Measurements from ENCODE around the gene ASCL5. TPM values are rescaled to one million over a fixed set of nuclear protein-coding genes. Genes with fewer than 3 reads are reported as not detected.

ASCL5 gene
- polyA plus RNA-seq, 3 donors = not detected

DNA sequence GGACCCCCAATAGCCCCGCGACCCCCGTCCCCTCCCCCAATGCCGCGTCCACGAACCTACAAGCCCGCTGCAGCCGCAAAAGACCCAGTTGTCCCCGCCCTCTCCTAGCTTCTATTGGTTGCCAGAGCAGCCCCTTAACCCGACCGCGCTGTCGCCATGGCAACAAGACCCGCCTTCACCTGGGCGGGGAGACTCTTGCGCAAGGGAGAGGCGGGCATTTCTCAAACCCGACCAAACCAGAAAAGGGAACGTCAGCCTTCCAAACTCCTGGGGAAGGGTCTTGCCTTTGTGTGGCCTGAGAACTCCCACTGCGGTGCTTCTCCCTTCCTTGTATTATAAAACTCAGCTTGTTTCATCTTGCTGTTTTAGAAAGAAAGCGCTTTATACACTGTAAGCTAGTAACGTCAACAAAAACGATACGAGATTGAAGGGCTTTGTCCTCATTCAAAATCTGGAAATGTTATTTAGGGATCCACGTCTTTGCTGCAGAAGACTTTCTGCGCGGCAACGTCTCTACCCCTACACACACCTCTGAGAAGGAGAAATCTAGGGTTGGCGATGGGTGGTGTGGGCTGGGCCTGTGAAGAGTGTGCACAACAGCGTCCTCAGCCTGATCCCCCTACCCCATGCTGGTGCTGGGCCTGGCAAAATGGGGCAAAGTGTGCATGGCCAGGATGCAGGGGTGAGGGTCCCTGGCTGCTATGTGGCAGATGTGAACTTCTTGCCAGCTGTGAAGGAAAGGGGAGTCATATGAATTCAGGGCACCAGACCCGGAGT is 27.6 kb upstream of the ASCL5 start, which contains the start of gene TMEM9:
TMEM9 (minus strand) TSS at position 86 of the 777 bp plus-strand sequence. CDS start 551 bp downstream, outside the sequence.
- Histone ChIP-seq H3K4me3 (replicated peaks in 1 of 3; ENCODE audit: low read depth in 2 of 3, low read length in 3 of 3) (peak within 1 kb of the TSS; percentile 54 to 86 (median 71)), H3K79me2 (ENCODE audit: insufficient read depth, low read length) (peaks cover 3% of the 10 kb centered on the region), H3K9ac (ENCODE audit: insufficient read depth, low read length, poor library complexity, severe bottlenecking) (peak within 1 kb of the TSS; percentile 62), H3K36me3 (replicated peaks in 1 of 2; ENCODE audit: control insufficient read depth in 1 of 2, insufficient read depth in 2 of 2, low read length in 2 of 2) (peaks cover 13 to 25% of the 10 kb centered on the region in 2 donors), H3K4me1 (ENCODE audit: control insufficient read depth in 1 of 2, insufficient read depth in 2 of 2, low read length in 2 of 2) (peaks cover 14 to 17% of the 10 kb centered on the region in 2 donors), H4K20me1 (ENCODE audit: insufficient read depth, low read length) (no peaks in the 10 kb centered on the region), H3K27ac (ENCODE audit: low read depth in 1 of 2, low read length in 2 of 2) (peak within 1 kb of the TSS; percentile 31 to 66), H3K9me3 (replicated peaks in 1 of 2; ENCODE audit: control insufficient read depth in 1 of 2, insufficient read depth in 1 of 2, low read length in 2 of 2) (no peaks in the 10 kb centered on the region), H3K27me3 (ENCODE audit: control insufficient read depth in 2 of 2, insufficient read depth in 2 of 2, low read length in 2 of 2) (no peaks in the 10 kb centered on the region), H2AFZ (ENCODE audit: insufficient read depth, low read depth, low read length, poor library complexity, severe bottlenecking) (peak within 1 kb of the TSS; percentile 92), H3K4me2 (replicated peaks; ENCODE audit: extremely low read depth, low read length, poor library complexity, severe bottlenecking) (peak within 1 kb of the TSS; percentile 89)
- peak; percentile 89 to 92 (median 91) for DNase-seq
- peaks cover 0 to 5% (median 0%) of the 10 kb centered on the region in 7 donors for H3K9me3 Mint-ChIP-seq
- H3K27ac Mint-ChIP-seq = peak within 1 kb of the TSS; percentile 46 to 93 (median 82)
- peak within 1 kb of the TSS; percentile 88 to 89 for H3K4me3 Mint-ChIP-seq
- H3K36me3 Mint-ChIP-seq = peaks cover 12 to 16% of the 10 kb centered on the region in 2 donors
- TF ChIP-seq CTCF (IDR thresholded peaks at IDR 0.05) = no peak
- WGBS (ENCODE audit: insufficient coverage) = 6% methylated on average over 17 of the region's 31 CpGs
- intact Hi-C loops (cut with micrococcal nuclease) = loop anchor here in 1 of 2 donors (5.0 kb wide), 1 partner anchor 63 kb away; no protein-coding TSS in a partner anchor
- peaks cover 16% of the 10 kb centered on the region for H3K4me1 Mint-ChIP-seq
- peaks cover 0 to 7% (median 0%) of the 10 kb centered on the region in 3 donors for H3K27me3 Mint-ChIP-seq (ENCODE audit: low read depth in 3 of 3)

DNA sequence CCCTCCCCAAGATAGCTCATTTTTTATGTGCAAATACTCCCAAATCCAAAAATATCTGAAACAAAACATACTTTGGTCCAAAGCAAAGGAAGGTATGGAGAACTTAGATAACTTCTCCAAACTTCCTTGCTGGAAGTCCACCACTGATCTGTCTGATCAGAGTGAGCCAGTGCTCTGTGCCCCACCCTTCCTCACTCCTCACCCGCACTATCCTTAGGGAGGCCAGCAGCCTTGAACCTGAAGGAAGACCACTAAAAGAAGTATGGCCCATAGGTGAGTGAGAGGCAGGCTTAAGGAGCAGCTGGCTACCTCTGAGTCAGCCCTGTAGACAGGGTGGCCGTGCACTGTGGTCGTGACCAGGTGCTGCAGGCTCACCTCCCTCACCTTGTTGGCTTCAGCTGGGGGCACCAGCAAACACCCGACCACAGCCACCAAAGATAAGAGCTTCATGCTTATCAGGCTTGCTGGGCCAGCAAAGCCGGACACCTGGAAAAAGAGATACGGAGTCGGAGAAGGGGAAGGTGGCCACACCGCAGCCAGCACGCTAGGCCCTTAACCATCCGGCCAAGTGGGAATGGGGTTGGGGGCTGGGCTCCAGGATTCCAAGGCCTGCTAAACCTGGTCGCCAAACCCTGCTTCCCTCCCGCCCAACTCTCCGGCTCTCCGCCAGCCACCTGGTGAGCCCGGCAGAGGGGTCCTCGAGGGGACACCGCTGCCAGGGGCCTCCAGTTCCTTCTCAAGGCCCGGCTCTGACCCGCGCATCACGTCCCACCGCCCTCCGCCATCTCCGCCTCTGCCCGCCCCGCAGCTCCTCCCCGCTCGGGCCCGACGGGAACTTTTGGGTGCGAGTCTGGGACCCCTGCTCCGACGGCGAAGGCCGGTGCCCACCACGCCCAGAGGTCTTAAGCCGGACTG is 26.7 kb upstream of the ASCL5 start:
- Histone ChIP-seq H2AFZ (ENCODE audit: insufficient read depth, low read depth, low read length, poor library complexity, severe bottlenecking) (peak overlapping the region; percentile 92), H3K79me2 (ENCODE audit: insufficient read depth, low read length) (peaks cover 3% of the 10 kb centered on the region), H3K9ac (ENCODE audit: insufficient read depth, low read length, poor library complexity, severe bottlenecking) (peak overlapping the region; percentile 62), H3K4me1 (ENCODE audit: control insufficient read depth in 1 of 2, insufficient read depth in 2 of 2, low read length in 2 of 2) (peaks cover 14 to 17% of the 10 kb centered on the region in 2 donors), H3K27me3 (ENCODE audit: control insufficient read depth in 2 of 2, insufficient read depth in 2 of 2, low read length in 2 of 2) (no peaks in the 10 kb centered on the region), H4K20me1 (ENCODE audit: insufficient read depth, low read length) (no peaks in the 10 kb centered on the region), H3K36me3 (replicated peaks in 1 of 2; ENCODE audit: control insufficient read depth in 1 of 2, insufficient read depth in 2 of 2, low read length in 2 of 2) (peaks cover 16 to 33% of the 10 kb centered on the region in 2 donors), H3K4me3 (replicated peaks in 1 of 3; ENCODE audit: low read depth in 2 of 3, low read length in 3 of 3) (peak overlapping the region; percentile 54 to 86 (median 71)), H3K4me2 (replicated peaks; ENCODE audit: extremely low read depth, low read length, poor library complexity, severe bottlenecking) (peak overlapping the region; percentile 89), H3K9me3 (replicated peaks in 1 of 2; ENCODE audit: control insufficient read depth in 1 of 2, insufficient read depth in 1 of 2, low read length in 2 of 2) (no peaks in the 10 kb centered on the region), H3K27ac (ENCODE audit: low read depth in 1 of 2, low read length in 2 of 2) (peak overlapping the region in 1 of 2 donors; percentile 66)
- H3K36me3 Mint-ChIP-seq = peaks cover 18 to 22% of the 10 kb centered on the region in 2 donors
- peaks cover 16% of the 10 kb centered on the region for H3K4me1 Mint-ChIP-seq
- peak in 1 of 3 donors; percentile 15 for DNase-seq
- peaks cover 0 to 5% (median 0%) of the 10 kb centered on the region in 7 donors for H3K9me3 Mint-ChIP-seq
- peaks cover 0 to 5% (median 2%) of the 10 kb centered on the region in 3 donors for H3K27me3 Mint-ChIP-seq (ENCODE audit: low read depth in 3 of 3)
- peak overlapping the region; percentile 88 to 89 for H3K4me3 Mint-ChIP-seq
- intact Hi-C loops (cut with micrococcal nuclease) = loop anchor here in 1 of 2 donors (5.0 kb wide), 1 partner anchor 64 kb away; no protein-coding TSS in a partner anchor
- H3K27ac Mint-ChIP-seq = peak overlapping the region in 6 of 7 donors; percentile 13 to 93 (median 85)
- TF ChIP-seq CTCF (IDR thresholded peaks at IDR 0.05) = no peak
- WGBS (ENCODE audit: insufficient coverage) = 0% methylated on average over 32 of the region's 37 CpGs

Measured in CD14-positive monocyte (primary cell).